H9 (cell line): Measurements from ENCODE around the gene GAK. TPM values are rescaled to one million over a fixed set of nuclear protein-coding genes. Genes with fewer than 3 reads are reported as not detected.

Experiments
- DNase-seq: peaks from one replicate; pipeline ENCODE4 v3.0.0-alpha.2; 2017
- H2AFZ ChIP-seq: one replicate; pipeline ENCODE4 v1.6.1; 2013; ENCODE audit warnings: mild to moderate bottlenecking, low read length, control low read depth, moderate library complexity
- H2AK5ac ChIP-seq: 2 replicates; pipeline ENCODE4 v1.6.1; 2013; ENCODE audit warnings: low read length, control low read depth, mixed read lengths; ENCODE audit not compliant: insufficient read length
- H2BK120ac ChIP-seq: one replicate; pipeline ENCODE4 v1.6.1; 2013; ENCODE audit warnings: low read depth, mild to moderate bottlenecking, low read length, control low read depth, inconsistent platforms; ENCODE audit not compliant: poor library complexity, severe bottlenecking
- H2BK12ac ChIP-seq: 2 replicates; pipeline ENCODE4 v1.6.1; 2013; ENCODE audit warnings: low read length, control low read depth, mixed read lengths, low read depth; ENCODE audit not compliant: insufficient read length
- H2BK15ac ChIP-seq: 2 replicates; pipeline ENCODE4 v1.6.1; 2013; ENCODE audit warnings: low read depth, low read length, control low read depth
- H2BK20ac ChIP-seq: one replicate; pipeline ENCODE4 v1.6.1; 2013; ENCODE audit warnings: low read depth, mild to moderate bottlenecking, low read length, control low read depth, inconsistent platforms; ENCODE audit not compliant: poor library complexity, severe bottlenecking
- H2BK5ac ChIP-seq: 2 replicates; pipeline ENCODE4 v1.6.1; 2013; ENCODE audit warnings: low read length, control low read depth, mixed read lengths; ENCODE audit not compliant: insufficient read length
- H3K14ac ChIP-seq: 2 replicates; pipeline ENCODE4 v1.6.1; 2013; ENCODE audit warnings: low read length, control low read depth; ENCODE audit not compliant: insufficient read depth
- H3K18ac ChIP-seq: 2 replicates; pipeline ENCODE4 v1.6.1; 2013; ENCODE audit warnings: low read depth, mild to moderate bottlenecking, mixed read lengths, low read length, control low read depth; ENCODE audit not compliant: insufficient read length
- H3K23ac ChIP-seq: 2 replicates; pipeline ENCODE4 v1.6.1; 2013; ENCODE audit warnings: low read length, control low read depth, mixed read lengths, low read depth; ENCODE audit not compliant: insufficient read length
- H3K23me2 ChIP-seq: 2 replicates; pipeline ENCODE4 v1.6.1; 2013; ENCODE audit warnings: low read depth, mild to moderate bottlenecking, mixed read lengths, low read length, control low read depth; ENCODE audit not compliant: insufficient read length, poor library complexity, severe bottlenecking
- H3K27ac ChIP-seq: 2 replicates; pipeline ENCODE4 v1.5.1; 2013; ENCODE audit warnings: low read length, control low read depth, mixed read lengths, low read depth; ENCODE audit not compliant: insufficient read length
- H3K27me3 ChIP-seq: 2 replicates; pipeline ENCODE4 v1.6.1; 2013; ENCODE audit warnings: low read length, control low read depth, inconsistent platforms; ENCODE audit not compliant: insufficient read depth
- H3K4ac ChIP-seq: 2 replicates; pipeline ENCODE4 v1.6.1; 2013; ENCODE audit warnings: low read depth, mild to moderate bottlenecking, control low read depth, inconsistent platforms, low read length, moderate library complexity
- H3K4me1 ChIP-seq: 2 replicates; pipeline ENCODE4 v1.6.1; 2013; ENCODE audit warnings: low read length, control low read depth, inconsistent platforms; ENCODE audit not compliant: insufficient read depth
- H3K4me2 ChIP-seq: 2 replicates; pipeline ENCODE4 v1.6.1; 2013; ENCODE audit warnings: low read length, control low read depth, mixed read lengths; ENCODE audit not compliant: insufficient read length, insufficient read depth
- H3K56ac ChIP-seq: 2 replicates; pipeline ENCODE4 v1.6.1; 2013; ENCODE audit warnings: low read depth, mild to moderate bottlenecking, mixed read lengths, low read length, control low read depth; ENCODE audit not compliant: insufficient read length
- H3K79me1 ChIP-seq: 2 replicates; pipeline ENCODE4 v1.6.1; 2013; ENCODE audit warnings: low read depth, mild to moderate bottlenecking, moderate library complexity, low read length, control low read depth, inconsistent platforms; ENCODE audit not compliant: insufficient read depth, poor library complexity, severe bottlenecking
- H3K79me2 ChIP-seq: 2 replicates; pipeline ENCODE4 v1.6.1; 2013; ENCODE audit warnings: low read length, control low read depth, inconsistent platforms; ENCODE audit not compliant: insufficient read depth
- H3K9ac ChIP-seq: 2 replicates; pipeline ENCODE4 v1.6.1; 2013; ENCODE audit warnings: low read length, control low read depth, mixed read lengths; ENCODE audit not compliant: insufficient read length; ENCODE audit errors: extremely low read depth
- H3K9me3 ChIP-seq: one replicate; pipeline ENCODE4 v1.6.1; 2013; ENCODE audit warnings: low read depth, low read length, inconsistent platforms; ENCODE audit not compliant: control insufficient read depth
- H3T11ph ChIP-seq: one replicate; pipeline ENCODE4 v1.6.1; 2013; ENCODE audit warnings: mild to moderate bottlenecking, low read length, control low read depth, inconsistent platforms
- H4K20me1 ChIP-seq: one replicate; pipeline ENCODE4 v1.6.1; 2013; ENCODE audit not compliant: control insufficient read depth, insufficient read length, insufficient read depth
- H4K5ac ChIP-seq: 2 replicates; pipeline ENCODE4 v1.6.1; 2013; ENCODE audit warnings: low read depth, mild to moderate bottlenecking, mixed read lengths, low read length, control low read depth; ENCODE audit not compliant: insufficient read length
- H4K8ac ChIP-seq: replicated peaks from 2 replicates; pipeline ENCODE4 v1.6.1; 2013; ENCODE audit warnings: low read length, control low read depth, mixed read lengths, low read depth; ENCODE audit not compliant: insufficient read length
- H4K91ac ChIP-seq: 2 replicates; pipeline ENCODE4 v1.6.1; 2013; ENCODE audit warnings: low read depth, mild to moderate bottlenecking, moderate library complexity, mixed read lengths, low read length, control low read depth; ENCODE audit not compliant: insufficient read length
- H3K27ac Mint-ChIP-seq, 3 experiments: 2 replicates in 2 of 3; 3 replicates in 1 of 3; pipeline ENCODE4 v1.8.0; 2020 to 2021; ENCODE audit warnings: mixed read lengths in 3 of 3, mild to moderate bottlenecking in 1 of 3, moderate library complexity in 1 of 3
- H3K27me3 Mint-ChIP-seq: 2 replicates; pipeline ENCODE4 v1.8.0; 2021; ENCODE audit warnings: low read depth, mild to moderate bottlenecking, moderate library complexity, mixed read lengths
- H3K36me3 Mint-ChIP-seq, 3 experiments: 2 replicates in 2 of 3; 3 replicates in 1 of 3; pipeline ENCODE4 v1.8.0; 2020 to 2021; ENCODE audit warnings: low read depth in 3 of 3, mixed read lengths in 3 of 3; ENCODE audit not compliant: insufficient read depth in 1 of 3
- H3K4me1 Mint-ChIP-seq, 2 experiments: 2 replicates each; pipeline ENCODE4 v1.8.0; 2020; ENCODE audit warnings: mixed read lengths in 2 of 2
- H3K4me3 Mint-ChIP-seq, 2 experiments: 2 replicates in 1 of 2; 3 replicates in 1 of 2; pipeline ENCODE4 v1.8.0; 2020 to 2021; ENCODE audit warnings: mild to moderate bottlenecking in 2 of 2, mixed read lengths in 2 of 2, moderate library complexity in 1 of 2
- H3K9me3 Mint-ChIP-seq, 2 experiments: 2 replicates in 1 of 2; 3 replicates in 1 of 2; pipeline ENCODE4 v1.8.0; 2020; ENCODE audit warnings: mild to moderate bottlenecking in 2 of 2, mixed read lengths in 2 of 2, moderate library complexity in 1 of 2
- CTCF ChIP-seq: fragments of 200-600 bp; sonication (generic); conservative IDR thresholded peaks from 3 replicates; pipeline ENCODE4 v1.8.0; 2021; ENCODE audit warnings: antibody characterized with exemption, mild to moderate bottlenecking
- WGBS: extraction: QIAGEN DNeasy Blood & Tissue Kit; methylation state at CpG from one replicate; pipeline ENCODE4 v1.1.7; 2013; ENCODE audit warnings: missing lambda C conversion rate, low lambda C conversion rate, mixed read lengths; ENCODE audit not compliant: insufficient read length; ENCODE audit errors: extremely low coverage; 5-methylcytosine and 5-hydroxymethylcytosine counted together
- total RNA-seq: library from RNA; stranded (reverse); gene quantifications from 2 replicates; pipeline ENCODE4 v1.2.1, GENCODE V29; 2021

The GAK gene
- total RNA-seq, 1 experiment from 2014 or later: 80.7 TPM

GRCh38 chr4:896216-896615 lies 35.9 kb downstream of the GAK start:
- no peak overlapping the region for H3K4ac ChIP-seq
- H3K56ac ChIP-seq: no peak overlapping the region
- H3T11ph ChIP-seq: no peak overlapping the region
- no peaks in the 10 kb centered on the region for H3K27me3 ChIP-seq
- H3K23ac ChIP-seq: no peak overlapping the region
- peak; percentile 52; the same call in 2 of the 3 replicates for TF ChIP-seq CTCF
- H3K9me3 ChIP-seq: no peaks in the 10 kb centered on the region
- Mint-ChIP-seq H3K4me1 (no peaks in the 10 kb centered on the region), H3K4me3 (no peak overlapping the region), H3K9me3 (no peaks in the 10 kb centered on the region), H3K36me3 (peaks cover 3 to 35% (median 16%) of the 10 kb centered on the region in 3 experiments; a peak in 5 of 7 replicates), H3K27ac (no peak overlapping the region), H3K27me3 (no peaks in the 10 kb centered on the region)
- H3K79me1 ChIP-seq: no peaks in the 10 kb centered on the region
- no peak overlapping the region for H2BK12ac ChIP-seq
- no peak overlapping the region for H4K91ac ChIP-seq
- H4K8ac ChIP-seq: no peak overlapping the region
- no peak overlapping the region for H4K5ac ChIP-seq
- no peak overlapping the region for H3K18ac ChIP-seq
- H2BK20ac ChIP-seq: no peak overlapping the region
- no peak overlapping the region for H3K27ac ChIP-seq
- H4K20me1 ChIP-seq: no peaks in the 10 kb centered on the region
- H3K23me2 ChIP-seq: no peaks in the 10 kb centered on the region
- no peak for DNase-seq
- no CpG with 5 or more reads among the region's 13 CpGs for WGBS
- H2AK5ac ChIP-seq: no peak overlapping the region
- H2BK5ac ChIP-seq: no peak overlapping the region
- H3K4me1 ChIP-seq: no peaks in the 10 kb centered on the region
- no peak overlapping the region for H2AFZ ChIP-seq
- no peaks in the 10 kb centered on the region for H3K79me2 ChIP-seq
- no peak overlapping the region for H3K14ac ChIP-seq
- no peak overlapping the region for H3K4me2 ChIP-seq
- H3K9ac ChIP-seq: no peak overlapping the region
- H2BK15ac ChIP-seq: no peak overlapping the region
- no peak overlapping the region for H2BK120ac ChIP-seq
